Activated naive CD8-positive, alpha-beta T cell treated with anti-CD3 and anti-CD28 coated beads, Interleukin-2, amount 10 ng/mL, durations not matched to agents 7 days and 5 days (primary cell): ENCODE data around the gene SCUBE1. TPM values are rescaled to one million over a fixed set of nuclear protein-coding genes. Genes with fewer than 3 reads are reported as not detected.
A peak's percentile ranks its signal among the peaks of the same experiment; 100 is the strongest.

Source experiments
- ATAC-seq: fragments of 150-1000 bp; cut with Tn5 transposase; one replicate; pipeline ENCODE4 v1.10.0; 2021; ENCODE audit warnings: low read depth, moderate library complexity
- POLR2A ChIA-PET: fragments of 350-600 bp; sonication (Branson Sonifier 250); formaldehyde crosslinking; loops from one replicate; lab custom pipeline; 2021; ENCODE audit warnings: antibody characterized with exemption; lab: Charles Lee
- DNase-seq: peaks from one replicate; pipeline ENCODE4 v3.0.0; 2021
- H3K27ac Mint-ChIP-seq: one replicate; pipeline ENCODE4 v1.8.0; 2022; ENCODE audit warnings: mild to moderate bottlenecking, mixed read lengths
- H3K27me3 Mint-ChIP-seq: one replicate; pipeline ENCODE4 v1.8.0; 2022; ENCODE audit warnings: mild to moderate bottlenecking, moderate library complexity, mixed read lengths
- H3K36me3 Mint-ChIP-seq: one replicate; pipeline ENCODE4 v1.8.0; 2021; ENCODE audit warnings: mild to moderate bottlenecking, mixed read lengths
- H3K4me1 Mint-ChIP-seq: one replicate; pipeline ENCODE4 v1.8.0; 2021; ENCODE audit warnings: mixed read lengths
- H3K4me3 Mint-ChIP-seq: one replicate; pipeline ENCODE4 v1.8.0; 2022; ENCODE audit warnings: mild to moderate bottlenecking, moderate library complexity, mixed read lengths
- H3K9me3 Mint-ChIP-seq: one replicate; pipeline ENCODE4 v1.8.0; 2021; ENCODE audit warnings: mixed read lengths
- total RNA-seq, 2 experiments: library from RNA; stranded (reverse); gene quantifications; one replicate each; pipeline ENCODE4 v1.2.3, GENCODE V29; 2021

The SCUBE1 gene
- total RNA-seq, 2 experiments from 2014 or later, result 0.03 to 0.20 TPM

GRCh38 chr22:43231724-43232034, 111.5 kb downstream of the SCUBE1 start:
- POLR2A ChIA-PET, result no interaction called here
- H3K36me3 Mint-ChIP-seq, result no peaks in the 10 kb centered on the region
- H3K27me3 Mint-ChIP-seq, result peaks cover 8% of the 10 kb centered on the region
- peaks cover 8% of the 10 kb centered on the region for H3K4me1 Mint-ChIP-seq
- no peak overlapping the region for H3K27ac Mint-ChIP-seq
- no peak for DNase-seq
- H3K4me3 Mint-ChIP-seq, result no peak overlapping the region
- no peaks in the 10 kb centered on the region for H3K9me3 Mint-ChIP-seq
- no peak for ATAC-seq

- peak overlapping the region; percentile 3 for H3K27ac Mint-ChIP-seq
- H3K4me1 Mint-ChIP-seq, result peaks cover 8% of the 10 kb centered on the region
- POLR2A ChIA-PET, result no interaction called here
- ATAC-seq (peak; percentile 54), DNase-seq (peak; percentile 77)
- no peaks in the 10 kb centered on the region for H3K9me3 Mint-ChIP-seq
- no peak overlapping the region for H3K4me3 Mint-ChIP-seq
- peaks cover 8% of the 10 kb centered on the region for H3K27me3 Mint-ChIP-seq
- H3K36me3 Mint-ChIP-seq, result no peaks in the 10 kb centered on the region
Measured at GRCh38 chr22:43230971-43231723, 112.0 kb downstream of the SCUBE1 start.

- H3K27me3 Mint-ChIP-seq, result peaks cover 11% of the 10 kb centered on the region
- H3K27ac Mint-ChIP-seq, result no peak overlapping the region
- peaks cover 10% of the 10 kb centered on the region for H3K4me1 Mint-ChIP-seq
- ATAC-seq (no peak), DNase-seq (no peak)
- no peaks in the 10 kb centered on the region for H3K36me3 Mint-ChIP-seq
- H3K9me3 Mint-ChIP-seq, result no peaks in the 10 kb centered on the region
- no peak overlapping the region for H3K4me3 Mint-ChIP-seq
- POLR2A ChIA-PET, result no interaction called here
Measured at GRCh38 chr22:43230571-43230970, 112.6 kb downstream of the SCUBE1 start.

GRCh38 chr22:43228863-43229262, 114.3 kb downstream of the SCUBE1 start:
- H3K4me1 Mint-ChIP-seq, result peaks cover 10% of the 10 kb centered on the region
- no peak for ATAC-seq
- DNase-seq, result no peak
- no peaks in the 10 kb centered on the region for H3K9me3 Mint-ChIP-seq
- no peak overlapping the region for H3K27ac Mint-ChIP-seq
- H3K4me3 Mint-ChIP-seq, result no peak overlapping the region
- POLR2A ChIA-PET, result no interaction called here
- no peaks in the 10 kb centered on the region for H3K36me3 Mint-ChIP-seq
- H3K27me3 Mint-ChIP-seq, result peaks cover 11% of the 10 kb centered on the region

GRCh38 chr22:43228330-43228729, 114.8 kb downstream of the SCUBE1 start:
- H3K4me1 Mint-ChIP-seq, result peaks cover 10% of the 10 kb centered on the region
- H3K27ac Mint-ChIP-seq, result no peak overlapping the region
- ATAC-seq, result no peak
- POLR2A ChIA-PET, result interaction anchor here (0.5 to 1.8 kb wide), 2 partner anchors 41 to 145 kb away, joined by 7 to 11 read pairs; partner anchors contain the start of gene TTLL12
- H3K4me3 Mint-ChIP-seq, result no peak overlapping the region
- no peaks in the 10 kb centered on the region for H3K9me3 Mint-ChIP-seq
- DNase-seq, result no peak
- H3K27me3 Mint-ChIP-seq, result peaks cover 11% of the 10 kb centered on the region
- no peaks in the 10 kb centered on the region for H3K36me3 Mint-ChIP-seq

- no peaks in the 10 kb centered on the region for H3K9me3 Mint-ChIP-seq
- H3K4me3 Mint-ChIP-seq, result no peak overlapping the region
- H3K27me3 Mint-ChIP-seq, result peaks cover 6% of the 10 kb centered on the region
- POLR2A ChIA-PET, result interaction anchor here (1.8 kb wide), 1 partner anchor 40 kb away, joined by 11 read pairs; the partner anchor contains the start of gene TTLL12
- H3K36me3 Mint-ChIP-seq, result no peaks in the 10 kb centered on the region
- DNase-seq (no peak), ATAC-seq (no peak)
- no peak overlapping the region for H3K27ac Mint-ChIP-seq
- H3K4me1 Mint-ChIP-seq, result peaks cover 10% of the 10 kb centered on the region
Measured at GRCh38 chr22:43227239-43227630, 115.9 kb downstream of the SCUBE1 start.

GRCh38 chr22:43226377-43227238, 116.6 kb downstream of the SCUBE1 start:
- no peak for DNase-seq
- H3K27ac Mint-ChIP-seq, result peak overlapping the region; percentile 78
- peaks cover 10% of the 10 kb centered on the region for H3K4me1 Mint-ChIP-seq
- peaks cover 6% of the 10 kb centered on the region for H3K27me3 Mint-ChIP-seq
- H3K4me3 Mint-ChIP-seq, result peak overlapping the region; percentile 23
- peak; percentile 40 for ATAC-seq
- POLR2A ChIA-PET, result interaction anchor here (1.8 kb wide), 1 partner anchor 39 kb away, joined by 11 read pairs; the partner anchor contains the start of gene TTLL12
- H3K36me3 Mint-ChIP-seq, result no peaks in the 10 kb centered on the region
- H3K9me3 Mint-ChIP-seq, result no peaks in the 10 kb centered on the region

- POLR2A ChIA-PET, result no interaction called here
- Mint-ChIP-seq H3K27me3 (peaks cover 6% of the 10 kb centered on the region), H3K9me3 (no peaks in the 10 kb centered on the region), H3K36me3 (no peaks in the 10 kb centered on the region), H3K4me1 (peaks cover 4% of the 10 kb centered on the region), H3K27ac (no peak overlapping the region), H3K4me3 (no peak overlapping the region)
- DNase-seq (no peak), ATAC-seq (no peak)
Measured at GRCh38 chr22:43225609-43226008, 117.6 kb downstream of the SCUBE1 start.

GRCh38 chr22:43222987-43223386, 120.2 kb downstream of the SCUBE1 start:
- no peak for DNase-seq
- H3K9me3 Mint-ChIP-seq, result no peaks in the 10 kb centered on the region
- no peak overlapping the region for H3K27ac Mint-ChIP-seq
- H3K27me3 Mint-ChIP-seq, result peaks cover 3% of the 10 kb centered on the region
- H3K4me3 Mint-ChIP-seq, result no peak overlapping the region
- peaks cover 4% of the 10 kb centered on the region for H3K4me1 Mint-ChIP-seq
- POLR2A ChIA-PET, result no interaction called here
- H3K36me3 Mint-ChIP-seq, result no peaks in the 10 kb centered on the region
- ATAC-seq, result no peak

- no peak for ATAC-seq
- DNase-seq, result no peak
- H3K9me3 Mint-ChIP-seq, result no peaks in the 10 kb centered on the region
- POLR2A ChIA-PET, result no interaction called here
- peaks cover 3% of the 10 kb centered on the region for H3K27me3 Mint-ChIP-seq
- H3K4me1 Mint-ChIP-seq, result peaks cover 4% of the 10 kb centered on the region
- H3K36me3 Mint-ChIP-seq, result no peaks in the 10 kb centered on the region
- H3K4me3 Mint-ChIP-seq, result no peak overlapping the region
- H3K27ac Mint-ChIP-seq, result no peak overlapping the region
Measured at GRCh38 chr22:43222262-43222661, 120.9 kb downstream of the SCUBE1 start.

GRCh38 chr22:43220625-43221380, 122.4 kb downstream of the SCUBE1 start:
- no peaks in the 10 kb centered on the region for H3K9me3 Mint-ChIP-seq
- POLR2A ChIA-PET, result no interaction called here
- peaks cover 1% of the 10 kb centered on the region for H3K27me3 Mint-ChIP-seq
- H3K4me1 Mint-ChIP-seq, result no peaks in the 10 kb centered on the region
- no peak overlapping the region for H3K4me3 Mint-ChIP-seq
- no peaks in the 10 kb centered on the region for H3K36me3 Mint-ChIP-seq
- H3K27ac Mint-ChIP-seq, result no peak overlapping the region
- ATAC-seq (no peak), DNase-seq (no peak)

GRCh38 chr22:43218786-43219185, 124.4 kb downstream of the SCUBE1 start:
- Mint-ChIP-seq H3K27me3 (no peaks in the 10 kb centered on the region), H3K4me1 (no peaks in the 10 kb centered on the region), H3K36me3 (no peaks in the 10 kb centered on the region), H3K4me3 (no peak overlapping the region), H3K27ac (no peak overlapping the region), H3K9me3 (no peaks in the 10 kb centered on the region)
- ATAC-seq (no peak), DNase-seq (no peak)
- POLR2A ChIA-PET, result no interaction called here

- Mint-ChIP-seq H3K4me1 (no peaks in the 10 kb centered on the region), H3K4me3 (no peak overlapping the region), H3K27ac (no peak overlapping the region), H3K27me3 (no peaks in the 10 kb centered on the region), H3K9me3 (no peaks in the 10 kb centered on the region), H3K36me3 (no peaks in the 10 kb centered on the region)
- no peak for DNase-seq
- POLR2A ChIA-PET, result no interaction called here
- no peak for ATAC-seq
Measured at GRCh38 chr22:43217285-43218030, 125.7 kb downstream of the SCUBE1 start.
